ENCODE results near the gene GCFC2. TPM values are rescaled to one million over a fixed set of nuclear protein-coding genes. Genes with fewer than 3 reads are reported as not detected.

Gene GCFC2
- total and polyA plus RNA-seq, 2 donors from 2014 or later: 26.7 to 27.3 TPM

GRCh38 chr2:75666911-75667310, 43.8 kb downstream of the GCFC2 start:
- Histone ChIP-seq H3K9me3 (ENCODE audit: control insufficient read depth in 2 of 3, insufficient read depth in 1 of 3, low read length in 3 of 3) (no peaks in the 10 kb centered on the region), H3K9ac (ENCODE audit: low read length in 3 of 3) (no peak overlapping the region), H3K27ac (ENCODE audit: low read depth in 2 of 2, low read length in 2 of 2) (peak overlapping the region in 1 of 2 donors; percentile 57), H3K4me1 (ENCODE audit: control insufficient read depth in 2 of 3, insufficient read depth in 2 of 3, low read depth in 1 of 3, low read length in 3 of 3) (no peaks in the 10 kb centered on the region), H3K27me3 (ENCODE audit: control insufficient read depth, insufficient read depth, low read length) (no peaks in the 10 kb centered on the region), H3K36me3 (ENCODE audit: control insufficient read depth in 2 of 3, insufficient read depth in 3 of 3, low read length in 3 of 3) (peaks cover 2 to 25% (median 5%) of the 10 kb centered on the region in 3 donors), H3K4me3 (ENCODE audit: low read length in 3 of 3) (no peak overlapping the region)
- FAIRE-seq (no peak), DNase-seq (peak in 2 of 5 donors; percentile 70)
- intact Hi-C loops (cut with DNase I): no loop called here
- TF ChIP-seq, protein P1, sequence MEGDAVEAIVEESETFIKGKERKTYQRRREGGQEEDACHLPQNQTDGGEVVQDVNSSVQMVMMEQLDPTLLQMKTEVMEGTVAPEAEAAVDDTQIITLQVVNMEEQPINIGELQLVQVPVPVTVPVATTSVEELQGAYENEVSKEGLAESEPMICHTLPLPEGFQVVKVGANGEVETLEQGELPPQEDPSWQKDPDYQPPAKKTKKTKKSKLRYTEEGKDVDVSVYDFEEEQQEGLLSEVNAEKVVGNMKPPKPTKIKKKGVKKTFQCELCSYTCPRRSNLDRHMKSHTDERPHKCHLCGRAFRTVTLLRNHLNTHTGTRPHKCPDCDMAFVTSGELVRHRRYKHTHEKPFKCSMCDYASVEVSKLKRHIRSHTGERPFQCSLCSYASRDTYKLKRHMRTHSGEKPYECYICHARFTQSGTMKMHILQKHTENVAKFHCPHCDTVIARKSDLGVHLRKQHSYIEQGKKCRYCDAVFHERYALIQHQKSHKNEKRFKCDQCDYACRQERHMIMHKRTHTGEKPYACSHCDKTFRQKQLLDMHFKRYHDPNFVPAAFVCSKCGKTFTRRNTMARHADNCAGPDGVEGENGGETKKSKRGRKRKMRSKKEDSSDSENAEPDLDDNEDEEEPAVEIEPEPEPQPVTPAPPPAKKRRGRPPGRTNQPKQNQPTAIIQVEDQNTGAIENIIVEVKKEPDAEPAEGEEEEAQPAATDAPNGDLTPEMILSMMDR (IDR thresholded peaks at IDR 0.05; ENCODE audit: borderline replicate concordance, extremely low read depth, insufficient read depth): no peak

DNA sequence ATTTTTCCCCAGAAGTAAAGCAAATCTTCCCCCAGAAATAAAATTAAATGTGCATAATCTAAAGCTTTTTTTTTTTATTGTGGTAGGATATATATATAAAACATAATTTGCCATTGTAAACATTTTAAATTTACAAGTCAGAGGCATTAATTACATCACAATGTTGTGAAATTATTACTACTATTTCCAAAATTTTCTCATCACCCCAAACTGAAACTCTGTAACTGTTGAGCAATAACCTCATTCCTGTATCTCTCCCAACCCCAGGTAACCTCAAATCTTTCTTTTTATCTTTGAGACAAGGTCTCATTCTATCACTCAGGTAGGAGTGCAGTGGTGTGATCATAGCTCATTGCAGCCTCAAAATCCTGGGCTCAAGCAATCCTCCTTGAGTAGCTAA, 52.9 kb downstream of the GCFC2 start:
- H3K9me3 ChIP-seq (ENCODE audit: control insufficient read depth in 2 of 3, insufficient read depth in 1 of 3, low read length in 3 of 3): no peaks in the 10 kb centered on the region
- TF ChIP-seq, protein P1 (IDR thresholded peaks at IDR 0.05; ENCODE audit: borderline replicate concordance, extremely low read depth, insufficient read depth): no peak
- FAIRE-seq: no peak
- H3K27me3 ChIP-seq (ENCODE audit: control insufficient read depth, insufficient read depth, low read length): no peaks in the 10 kb centered on the region
- H3K36me3 ChIP-seq (ENCODE audit: control insufficient read depth in 2 of 3, insufficient read depth in 3 of 3, low read length in 3 of 3): peaks cover 17 to 34% (median 22%) of the 10 kb centered on the region in 3 donors
- H3K4me3 ChIP-seq (ENCODE audit: low read length in 3 of 3): no peak overlapping the region
- DNase-seq: no peak
- H3K9ac ChIP-seq (ENCODE audit: low read length in 3 of 3): no peak overlapping the region
- no peak overlapping the region for H3K27ac ChIP-seq (ENCODE audit: low read depth in 2 of 2, low read length in 2 of 2)
- no peaks in the 10 kb centered on the region for H3K4me1 ChIP-seq (ENCODE audit: control insufficient read depth in 2 of 3, insufficient read depth in 2 of 3, low read depth in 1 of 3, low read length in 3 of 3)
- intact Hi-C loops (cut with DNase I): no loop called here

GRCh38 chr2:75656563-75656962, 54.2 kb downstream of the GCFC2 start:
- H3K36me3 ChIP-seq (ENCODE audit: control insufficient read depth in 2 of 3, insufficient read depth in 3 of 3, low read length in 3 of 3): peaks cover 23 to 36% (median 28%) of the 10 kb centered on the region in 3 donors
- TF ChIP-seq, protein P1 (IDR thresholded peaks at IDR 0.05; ENCODE audit: borderline replicate concordance, extremely low read depth, insufficient read depth): no peak
- H3K27ac ChIP-seq (ENCODE audit: low read depth in 2 of 2, low read length in 2 of 2): no peak overlapping the region
- intact Hi-C loops (cut with DNase I): no loop called here
- DNase-seq: no peak
- H3K27me3 ChIP-seq (ENCODE audit: control insufficient read depth, insufficient read depth, low read length): no peaks in the 10 kb centered on the region
- no peak for FAIRE-seq
- no peak overlapping the region for H3K4me3 ChIP-seq (ENCODE audit: low read length in 3 of 3)
- no peaks in the 10 kb centered on the region for H3K4me1 ChIP-seq (ENCODE audit: control insufficient read depth in 2 of 3, insufficient read depth in 2 of 3, low read depth in 1 of 3, low read length in 3 of 3)
- H3K9me3 ChIP-seq (ENCODE audit: control insufficient read depth in 2 of 3, insufficient read depth in 1 of 3, low read length in 3 of 3): no peaks in the 10 kb centered on the region
- H3K9ac ChIP-seq (ENCODE audit: low read length in 3 of 3): no peak overlapping the region

GRCh38 chr2:75655861-75656260, 54.9 kb downstream of the GCFC2 start:
- Histone ChIP-seq H3K9ac (ENCODE audit: low read length in 3 of 3) (no peak overlapping the region), H3K9me3 (ENCODE audit: control insufficient read depth in 2 of 3, insufficient read depth in 1 of 3, low read length in 3 of 3) (no peaks in the 10 kb centered on the region), H3K4me3 (ENCODE audit: low read length in 3 of 3) (no peak overlapping the region), H3K27ac (ENCODE audit: low read depth in 2 of 2, low read length in 2 of 2) (no peak overlapping the region), H3K27me3 (ENCODE audit: control insufficient read depth, insufficient read depth, low read length) (no peaks in the 10 kb centered on the region), H3K4me1 (ENCODE audit: control insufficient read depth in 2 of 3, insufficient read depth in 2 of 3, low read depth in 1 of 3, low read length in 3 of 3) (no peaks in the 10 kb centered on the region), H3K36me3 (ENCODE audit: control insufficient read depth in 2 of 3, insufficient read depth in 3 of 3, low read length in 3 of 3) (peaks cover 29 to 39% (median 29%) of the 10 kb centered on the region in 3 donors)
- intact Hi-C loops (cut with DNase I): no loop called here
- TF ChIP-seq, protein P1 (IDR thresholded peaks at IDR 0.05; ENCODE audit: borderline replicate concordance, extremely low read depth, insufficient read depth): no peak
- DNase-seq: no peak
- no peak for FAIRE-seq

All from kidney (tissue), 14 donors.